OCI-LY7 (cell line): Measurements from ENCODE around the gene VAV1.

Experiments
- CTCF ChIP-seq: fragments of 200-600 bp; sonication (generic); conservative IDR thresholded peaks from 2 replicates; pipeline ENCODE4 v1.5.1; 2014; ENCODE audit warnings: mild to moderate bottlenecking, antibody characterized with exemption, low read length, moderate library complexity, mixed read lengths
- EZH2phosphoT487 ChIP-seq: fragments of 200-600 bp; sonication (generic); IDR thresholded peaks from 2 replicates; pipeline ENCODE4 v1.6.1; 2018; ENCODE audit warnings: low read depth, borderline replicate concordance, mild to moderate bottlenecking, mixed run types, antibody characterized with exemption, low read length, moderate library complexity, mixed read lengths

DNA sequence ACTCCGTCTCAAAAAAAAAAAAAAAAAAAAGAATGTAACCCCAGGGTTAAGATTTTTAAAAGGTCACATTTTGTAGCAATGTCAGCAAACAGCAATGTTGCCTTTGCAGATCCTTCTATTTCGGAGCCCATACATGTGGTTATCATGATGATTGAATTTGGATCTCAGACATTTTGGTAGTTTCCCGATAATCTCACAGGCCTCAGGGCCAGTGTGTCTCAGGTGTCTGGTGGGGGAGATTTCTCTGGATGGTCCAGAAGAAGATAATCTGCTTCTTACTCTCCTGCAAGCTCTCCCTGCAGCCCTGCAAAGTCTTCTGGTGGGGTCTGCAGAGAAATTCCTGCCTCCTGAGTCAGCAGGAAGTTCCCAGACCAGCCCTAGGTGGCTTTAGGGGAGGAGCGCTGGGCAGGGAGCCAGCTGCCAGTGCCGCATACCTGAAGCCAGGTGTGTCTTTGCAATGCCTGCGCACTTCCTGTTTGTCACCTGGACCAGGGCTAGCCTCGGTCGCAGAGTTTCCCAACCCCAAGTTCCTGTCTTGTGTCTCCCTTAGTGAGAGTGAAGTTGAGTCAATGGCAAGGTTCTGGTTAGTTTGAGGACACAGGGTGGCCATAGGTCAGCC lies 6.7 kb upstream of the VAV1 start:
- TF ChIP-seq CTCF (no peak), EZH2phosphoT487 (no peak)
